Astrocyte of the cerebellum (primary cell): ENCODE data around the gene ATXN1.
"Not testable (repeated sequence)": the region's sequence is repeated elsewhere in the genome, so short reads cannot be mapped to it uniquely, and the experiment has no call there.

ENCODE experiments used
- DNase-seq: peaks from one replicate; pipeline ENCODE4 v3.0.0-alpha.2; 2011; ENCODE audit warnings: low read depth
- H3K4me3 ChIP-seq: 2 replicates; pipeline ENCODE4 v1.5.1; 2011; ENCODE audit warnings: mild to moderate bottlenecking, low read depth, low read length, moderate library complexity
- CTCF ChIP-seq: IDR thresholded peaks from 2 replicates; pipeline ENCODE4 v1.5.1; 2012; ENCODE audit warnings: low read length, low read depth, moderate library complexity, mild to moderate bottlenecking; ENCODE audit errors: missing control alignments
- in situ Hi-C: cut with HindIII; loops from 2 replicates; pipeline ENCODE4 v1.10.0; 2017; ENCODE audit warnings: low sequenced_read_pairs

ATXN1 gene

DNA sequence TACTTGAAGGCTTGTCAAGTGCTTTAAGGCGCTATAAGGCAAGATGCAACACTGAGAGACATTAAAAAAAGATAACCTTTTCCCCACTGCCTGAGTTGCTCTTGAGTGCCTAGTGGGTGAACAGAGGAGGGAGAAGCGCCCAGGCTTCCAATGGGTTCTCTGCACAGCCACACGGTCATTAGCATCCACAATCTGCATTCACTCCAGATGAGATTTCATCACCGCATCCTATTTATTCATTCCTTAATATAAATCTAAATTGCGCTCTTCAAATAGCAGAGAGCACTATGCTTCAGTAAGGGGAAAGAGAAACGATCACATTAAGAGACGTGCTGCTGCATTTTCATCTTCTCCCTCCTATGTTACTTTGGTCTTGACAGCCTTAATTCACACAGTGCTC lies 219.2 kb downstream of the ATXN1 start:
- no peak for DNase-seq
- no peak overlapping the region for H3K4me3 ChIP-seq
- no peak for TF ChIP-seq CTCF
- in situ Hi-C loops: no loop called here

DNA sequence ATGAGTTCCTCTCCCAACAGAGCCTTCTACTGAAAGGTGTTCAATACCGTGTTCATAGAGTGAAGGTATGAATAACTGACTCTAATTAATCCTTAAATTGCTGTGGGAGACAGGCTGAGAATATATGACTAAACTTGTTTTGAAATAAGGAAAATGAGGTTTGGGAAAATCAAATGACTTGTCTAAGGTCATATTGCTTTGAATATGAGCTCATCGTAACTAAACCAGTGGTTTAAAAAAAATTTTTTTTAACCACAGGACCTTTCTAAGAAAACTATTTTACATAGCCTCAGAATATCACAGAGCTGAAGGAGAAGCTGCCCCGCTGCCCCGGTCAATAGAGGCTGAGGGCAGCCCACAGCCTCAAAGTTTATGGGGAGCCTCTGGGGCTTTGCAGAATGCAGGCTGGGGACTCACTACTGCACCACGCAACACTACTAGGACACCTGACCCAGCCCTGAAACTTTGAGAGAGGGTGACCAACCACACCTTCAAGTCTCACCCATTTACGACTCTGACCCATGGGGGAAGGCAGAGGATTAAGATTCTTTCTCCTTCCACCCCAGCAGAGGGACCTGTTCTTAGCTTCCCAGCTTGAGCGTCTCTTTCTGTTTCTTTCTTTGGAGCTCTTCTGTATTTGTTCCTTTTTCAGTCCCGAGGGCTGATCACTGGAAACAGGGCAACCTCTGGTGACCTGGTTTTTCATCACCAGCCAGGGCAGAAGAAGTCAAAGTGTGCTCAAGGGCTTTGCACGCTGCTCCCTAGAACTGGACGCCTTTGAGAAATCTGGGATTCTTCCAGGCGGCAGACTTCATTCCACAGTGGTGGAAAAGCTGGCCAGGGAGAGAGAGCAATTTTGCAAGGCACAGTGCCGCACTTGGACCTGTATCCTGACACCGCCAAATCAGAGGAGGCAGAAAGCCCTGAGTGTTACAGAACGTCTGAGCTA lies 220.2 kb downstream of the ATXN1 start:
- no peak for TF ChIP-seq CTCF
- no peak overlapping the region for H3K4me3 ChIP-seq
- no peak for DNase-seq

DNA sequence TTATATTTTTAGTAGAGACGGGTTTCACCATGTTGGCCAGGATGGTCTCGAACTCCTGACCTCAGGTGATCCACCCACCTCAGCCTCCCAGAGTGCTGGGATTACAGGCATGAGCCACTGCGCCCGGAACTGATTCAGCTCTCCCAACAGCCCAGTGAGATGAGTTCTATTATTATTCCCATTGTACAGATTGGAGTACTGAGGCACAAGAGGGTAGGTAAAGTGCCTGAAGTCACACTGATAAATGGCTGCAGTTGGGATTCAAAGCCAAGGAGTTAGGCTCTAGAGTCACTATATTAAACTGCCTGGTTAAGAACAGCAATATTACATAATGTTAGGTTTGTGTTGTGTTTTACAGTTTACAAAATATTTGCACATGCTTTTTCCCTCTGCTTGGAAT lies 220.9 kb downstream of the ATXN1 start:
- DNase-seq, in situ Hi-C loops: not testable (repeated sequence)

More for the DNA sequence above, 220.2 kb downstream of the ATXN1 start:
- in situ Hi-C loops: no loop called here

GRCh38 chr6:16539086-16539931 lies 222.0 kb downstream of the ATXN1 start:
- in situ Hi-C loops: no loop called here
- H3K4me3 ChIP-seq: no peak overlapping the region
- TF ChIP-seq CTCF: no peak
- DNase-seq: no peak

More for the DNA sequence above, 220.9 kb downstream of the ATXN1 start:
- not testable (repeated sequence) for H3K4me3 ChIP-seq

- no peak overlapping the region for H3K4me3 ChIP-seq
- no peak for TF ChIP-seq CTCF
- in situ Hi-C loops: no loop called here
- no peak for DNase-seq
Measured at GRCh38 chr6:16535564-16535963, 225.7 kb downstream of the ATXN1 start.

DNA sequence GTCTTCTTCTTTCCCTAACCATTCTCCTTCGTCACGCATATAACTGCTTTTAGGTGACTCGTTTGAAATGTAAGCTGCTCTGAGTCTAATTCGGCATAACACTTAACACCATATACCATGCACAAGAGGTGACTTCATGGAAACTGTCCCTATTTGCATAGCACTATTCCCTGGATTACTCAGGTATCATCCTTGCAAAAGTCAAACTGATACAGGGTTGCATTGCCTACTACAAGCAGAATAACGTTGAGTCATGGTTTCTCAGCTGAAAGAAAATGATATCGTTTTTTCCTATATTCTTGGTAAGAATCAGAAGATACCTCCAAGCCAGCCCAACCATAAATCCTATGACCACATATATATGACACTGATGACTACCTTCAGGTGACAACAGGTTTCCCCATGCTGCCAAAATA lies 227.5 kb downstream of the ATXN1 start:
- in situ Hi-C loops: no loop called here
- H3K4me3 ChIP-seq: no peak overlapping the region
- no peak for TF ChIP-seq CTCF
- DNase-seq: no peak

DNA sequence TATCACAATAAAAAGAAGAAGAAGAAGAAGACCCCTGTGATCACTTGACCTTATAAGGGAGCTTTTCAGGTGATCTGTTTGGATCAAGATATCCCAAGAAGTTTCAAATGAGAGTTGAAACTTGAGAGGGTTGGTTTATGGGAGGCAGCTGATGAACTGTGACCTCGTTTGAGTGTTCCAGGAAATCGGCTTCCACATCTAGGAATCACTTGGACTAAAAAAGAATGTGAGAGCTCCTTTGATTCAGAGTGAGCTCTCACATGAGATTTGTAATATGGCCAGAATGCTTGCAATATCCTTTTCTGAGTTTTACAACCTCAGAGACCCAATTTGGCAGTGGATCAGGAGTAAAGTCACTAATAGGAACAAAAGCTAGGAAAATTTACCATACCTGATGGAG lies 228.1 kb downstream of the ATXN1 start:
- in situ Hi-C loops: no loop called here
- no peak for DNase-seq
- H3K4me3 ChIP-seq: no peak overlapping the region
- no peak for TF ChIP-seq CTCF
